Karpas-422 (cell line): ENCODE data around the gene TIMM50. TPM values are rescaled to one million over a fixed set of nuclear protein-coding genes. Genes with fewer than 3 reads are reported as not detected.

Experiments used
- DNase-seq: peaks from one replicate; pipeline ENCODE4 v3.0.0-alpha.2; 2015
- H2AFZ ChIP-seq: fragments of 200-600 bp; sonication (generic); 2 replicates; pipeline ENCODE4 v1.6.1; 2014; ENCODE audit warnings: antibody characterized with exemption, low read length, mixed read lengths
- H3K27ac ChIP-seq: fragments of 200-600 bp; sonication (generic); 2 replicates; pipeline ENCODE4 v1.5.1; 2014; ENCODE audit warnings: mild to moderate bottlenecking, low read length, moderate library complexity
- H3K27me3 ChIP-seq: fragments of 200-600 bp; sonication (generic); 2 replicates; pipeline ENCODE4 v1.6.1; 2014; ENCODE audit warnings: low read length, mixed read lengths
- H3K36me3 ChIP-seq: fragments of 200-600 bp; sonication (generic); 2 replicates; pipeline ENCODE4 v1.6.1; 2014; ENCODE audit warnings: low read length, mixed read lengths; ENCODE audit not compliant: insufficient read depth
- H3K4me1 ChIP-seq: fragments of 200-600 bp; sonication (generic); 2 replicates; pipeline ENCODE4 v1.6.1; 2014; ENCODE audit warnings: mild to moderate bottlenecking, low read length, mixed read lengths
- H3K4me2 ChIP-seq: fragments of 200-600 bp; sonication (generic); 2 replicates; pipeline ENCODE4 v1.6.1; 2014; ENCODE audit warnings: low read length, low read depth, mild to moderate bottlenecking; ENCODE audit not compliant: poor library complexity, severe bottlenecking
- H3K4me3 ChIP-seq: fragments of 200-600 bp; sonication (generic); 2 replicates; pipeline ENCODE4 v1.5.1; 2014; ENCODE audit warnings: mild to moderate bottlenecking, antibody characterized with exemption, low read length, mixed read lengths
- H3K79me2 ChIP-seq: fragments of 200-600 bp; sonication (generic); 2 replicates; pipeline ENCODE4 v1.6.1; 2014; ENCODE audit warnings: mild to moderate bottlenecking, low read length, mixed read lengths
- H3K9ac ChIP-seq: fragments of 200-600 bp; sonication (generic); 2 replicates; pipeline ENCODE4 v1.6.0; 2014; ENCODE audit warnings: low read length
- H3K9me2 ChIP-seq: fragments of 200-600 bp; sonication (generic), shearing (Covaris generic); replicated peaks from 2 replicates; pipeline ENCODE4 v1.6.0; 2014; ENCODE audit warnings: mild to moderate bottlenecking, low read length, moderate library complexity; ENCODE audit not compliant: insufficient read depth
- H3K9me3 ChIP-seq: fragments of 300-700, 200-600 bp; sonication (generic); 2 replicates; pipeline ENCODE4 v1.6.1; 2014; ENCODE audit warnings: low read length, mixed read lengths
- H4K20me1 ChIP-seq: fragments of 200-600 bp; sonication (generic); 2 replicates; pipeline ENCODE4 v1.6.1; 2014; ENCODE audit warnings: mild to moderate bottlenecking, antibody characterized with exemption, low read length, low read depth; ENCODE audit not compliant: insufficient read depth
- total RNA-seq: library from RNA; depleted of rRNA; stranded (reverse); fragments of >200 nt; shearing (Covaris generic); gene quantifications from 2 replicates; pipeline ENCODE4 v1.2.3, GENCODE V29; 2014; ENCODE audit warnings: low replicate concordance; rRNA removed

Gene TIMM50
- total RNA-seq = 61.2 and 101 TPM in 2 replicates

- Histone ChIP-seq H2AFZ (peak within 1 kb of the TSS; percentile 73; the same call in 1 of the 2 replicates), H3K9me2 (no peaks in the 10 kb centered on the region), H3K4me2 (peak within 1 kb of the TSS; percentile 91), H3K36me3 (peaks cover 24% of the 10 kb centered on the region), H3K4me1 (peaks cover 20% of the 10 kb centered on the region), H3K9me3 (no peaks in the 10 kb centered on the region), H4K20me1 (no peaks in the 10 kb centered on the region; the same call in 1 of the 2 replicates), H3K4me3 (peak within 1 kb of the TSS; percentile 93), H3K27ac (peak within 1 kb of the TSS; percentile 77), H3K27me3 (no peaks in the 10 kb centered on the region), H3K79me2 (peaks cover 27% of the 10 kb centered on the region), H3K9ac (peak within 1 kb of the TSS; percentile 85)
- peak; percentile 99 for DNase-seq
Measured at GRCh38 chr19:39480337-39481228, at the start of gene TIMM50. TIMM50 (plus strand) TSS chr19:39480838; CDS start chr19:39480854, 16 bp downstream.

- Histone ChIP-seq H3K9ac (no peak overlapping the region), H3K4me2 (no peak overlapping the region), H3K79me2 (peaks cover 29% of the 10 kb centered on the region), H3K27ac (no peak overlapping the region), H3K36me3 (peaks cover 25% of the 10 kb centered on the region), H3K4me3 (no peak overlapping the region), H3K27me3 (no peaks in the 10 kb centered on the region), H4K20me1 (peaks cover 19% of the 10 kb centered on the region), H3K9me2 (no peaks in the 10 kb centered on the region), H3K4me1 (peaks cover 24% of the 10 kb centered on the region), H3K9me3 (no peaks in the 10 kb centered on the region), H2AFZ (no peak overlapping the region)
- no peak for DNase-seq
Measured at GRCh38 chr19:39432677-39433025, 48.0 kb upstream of the TIMM50 start.

GRCh38 chr19:39433480-39434079 lies 47.1 kb upstream of the TIMM50 start:
- peaks cover 25% of the 10 kb centered on the region for H3K36me3 ChIP-seq
- H3K79me2 ChIP-seq = peaks cover 29% of the 10 kb centered on the region
- peaks cover 24% of the 10 kb centered on the region for H3K4me1 ChIP-seq
- no peak overlapping the region; the same call in 1 of the 2 replicates for H3K27ac ChIP-seq
- H3K9ac ChIP-seq = peak overlapping the region; percentile 100; the same call in 1 of the 2 replicates
- H3K4me2 ChIP-seq = peak overlapping the region; percentile 76
- H3K9me2 ChIP-seq = no peaks in the 10 kb centered on the region
- H4K20me1 ChIP-seq = peaks cover 19% of the 10 kb centered on the region
- H3K9me3 ChIP-seq = no peaks in the 10 kb centered on the region
- no peaks in the 10 kb centered on the region for H3K27me3 ChIP-seq
- H3K4me3 ChIP-seq = 0 out of 2 replicates have a peak overlapping the region, but pooled peaks have one; percentile 99
- H2AFZ ChIP-seq = no peak overlapping the region
- DNase-seq = no peak

- Histone ChIP-seq H3K9me3 (no peaks in the 10 kb centered on the region), H3K4me1 (peaks cover 26% of the 10 kb centered on the region), H3K9me2 (no peaks in the 10 kb centered on the region), H3K9ac (peak overlapping the region; percentile 100), H3K27ac (peak overlapping the region; percentile 83), H3K36me3 (peaks cover 25% of the 10 kb centered on the region), H3K79me2 (peaks cover 29% of the 10 kb centered on the region), H3K27me3 (no peaks in the 10 kb centered on the region), H3K4me3 (peak overlapping the region; percentile 99), H3K4me2 (peak overlapping the region; percentile 76), H4K20me1 (peaks cover 19% of the 10 kb centered on the region), H2AFZ (no peak overlapping the region)
- no peak for DNase-seq
Measured at GRCh38 chr19:39434123-39435076, 46.2 kb upstream of the TIMM50 start.

- Histone ChIP-seq H3K4me3 (peak within 1 kb of the TSS; percentile 99), H3K36me3 (peaks cover 25% of the 10 kb centered on the region)
Measured at GRCh38 chr19:39435499-39436349, 44.9 kb upstream of the TIMM50 start, which contains the start of gene RPS16. RPS16 (minus strand) TSS chr19:39435949; CDS start chr19:39435895, 54 bp downstream.

GRCh38 chr19:39436350-39436716 lies 44.3 kb upstream of the TIMM50 start:
- no peak for DNase-seq
- no peaks in the 10 kb centered on the region for H3K9me2 ChIP-seq
- peak overlapping the region; percentile 99 for H3K9ac ChIP-seq
- no peaks in the 10 kb centered on the region for H3K27me3 ChIP-seq
- H3K79me2 ChIP-seq = peaks cover 29% of the 10 kb centered on the region
- peak overlapping the region; percentile 90 for H3K27ac ChIP-seq
- peak overlapping the region; percentile 99 for H3K4me3 ChIP-seq
- no peaks in the 10 kb centered on the region for H3K9me3 ChIP-seq
- H2AFZ ChIP-seq = no peak overlapping the region
- H4K20me1 ChIP-seq = peaks cover 19% of the 10 kb centered on the region
- H3K4me2 ChIP-seq = peak overlapping the region; percentile 100
- H3K4me1 ChIP-seq = peaks cover 46% of the 10 kb centered on the region
- peaks cover 25% of the 10 kb centered on the region for H3K36me3 ChIP-seq

More at GRCh38 chr19:39435499-39436349, 44.9 kb upstream of the TIMM50 start, which contains the start of gene RPS16:
- peak; percentile 100 for DNase-seq
- no peaks in the 10 kb centered on the region for H3K9me2 ChIP-seq
- H3K27ac ChIP-seq = peak within 1 kb of the TSS; percentile 90
- H3K4me2 ChIP-seq = peak within 1 kb of the TSS; percentile 100
- no peaks in the 10 kb centered on the region for H3K9me3 ChIP-seq
- H3K4me1 ChIP-seq = peaks cover 40% of the 10 kb centered on the region
- peaks cover 19% of the 10 kb centered on the region for H4K20me1 ChIP-seq
- no peak within 1 kb of the TSS for H2AFZ ChIP-seq
- H3K79me2 ChIP-seq = peaks cover 29% of the 10 kb centered on the region
- peak within 1 kb of the TSS; percentile 100 for H3K9ac ChIP-seq
- no peaks in the 10 kb centered on the region for H3K27me3 ChIP-seq

GRCh38 chr19:39438270-39438934 lies 42.2 kb upstream of the TIMM50 start:
- peaks cover 16% of the 10 kb centered on the region for H3K36me3 ChIP-seq
- no peak overlapping the region for H2AFZ ChIP-seq
- no peaks in the 10 kb centered on the region for H3K9me2 ChIP-seq
- no peak for DNase-seq
- H3K79me2 ChIP-seq = peaks cover 29% of the 10 kb centered on the region
- no peaks in the 10 kb centered on the region for H3K9me3 ChIP-seq
- no peak overlapping the region for H3K9ac ChIP-seq
- peaks cover 15% of the 10 kb centered on the region for H4K20me1 ChIP-seq
- no peak overlapping the region for H3K4me2 ChIP-seq
- H3K27ac ChIP-seq = no peak overlapping the region; the same call in 1 of the 2 replicates
- H3K4me3 ChIP-seq = no peak overlapping the region
- no peaks in the 10 kb centered on the region for H3K27me3 ChIP-seq
- peaks cover 52% of the 10 kb centered on the region for H3K4me1 ChIP-seq
